ENCODE data around the gene KRT2.

DNA sequence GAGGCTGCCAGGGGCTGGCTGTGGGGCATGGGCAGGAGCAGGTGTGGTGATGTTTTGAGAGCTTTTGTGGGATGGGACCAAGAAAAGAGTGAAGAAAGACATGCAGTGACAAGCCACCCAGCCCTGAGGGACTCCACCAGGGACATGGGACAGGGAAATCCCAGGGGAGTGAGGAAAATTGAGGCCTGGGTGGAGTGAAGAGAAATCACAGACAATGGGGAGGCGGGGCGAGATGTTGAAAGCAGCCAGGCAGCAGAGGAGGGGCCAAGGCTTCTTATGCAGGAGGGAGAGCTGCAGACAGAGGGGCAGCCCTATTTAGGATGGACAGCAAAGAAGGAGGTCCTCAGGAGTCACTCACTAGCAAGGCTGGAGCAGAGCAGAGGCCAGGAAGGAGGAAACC, 32.4 kb upstream of the KRT2 start:
- TF ChIP-seq, protein P1, sequence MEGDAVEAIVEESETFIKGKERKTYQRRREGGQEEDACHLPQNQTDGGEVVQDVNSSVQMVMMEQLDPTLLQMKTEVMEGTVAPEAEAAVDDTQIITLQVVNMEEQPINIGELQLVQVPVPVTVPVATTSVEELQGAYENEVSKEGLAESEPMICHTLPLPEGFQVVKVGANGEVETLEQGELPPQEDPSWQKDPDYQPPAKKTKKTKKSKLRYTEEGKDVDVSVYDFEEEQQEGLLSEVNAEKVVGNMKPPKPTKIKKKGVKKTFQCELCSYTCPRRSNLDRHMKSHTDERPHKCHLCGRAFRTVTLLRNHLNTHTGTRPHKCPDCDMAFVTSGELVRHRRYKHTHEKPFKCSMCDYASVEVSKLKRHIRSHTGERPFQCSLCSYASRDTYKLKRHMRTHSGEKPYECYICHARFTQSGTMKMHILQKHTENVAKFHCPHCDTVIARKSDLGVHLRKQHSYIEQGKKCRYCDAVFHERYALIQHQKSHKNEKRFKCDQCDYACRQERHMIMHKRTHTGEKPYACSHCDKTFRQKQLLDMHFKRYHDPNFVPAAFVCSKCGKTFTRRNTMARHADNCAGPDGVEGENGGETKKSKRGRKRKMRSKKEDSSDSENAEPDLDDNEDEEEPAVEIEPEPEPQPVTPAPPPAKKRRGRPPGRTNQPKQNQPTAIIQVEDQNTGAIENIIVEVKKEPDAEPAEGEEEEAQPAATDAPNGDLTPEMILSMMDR (conservative IDR thresholded peaks at IDR 0.05 in 1 of 2, IDR thresholded peaks at IDR 0.05 in 1 of 2; ENCODE audit: extremely low read depth in 1 of 2, insufficient read depth in 1 of 2, low read depth in 1 of 2, low read length in 2 of 2) = no peak
- no peak for TF ChIP-seq EZH2 (IDR thresholded peaks at IDR 0.05; ENCODE audit: borderline replicate concordance, low read length)

All from mammary epithelial cell (primary cell).